ENCODE results near the gene COQ8B. TPM values are rescaled to one million over a fixed set of nuclear protein-coding genes. Genes with fewer than 3 reads are reported as not detected.
A peak's percentile ranks its signal among the peaks of the same experiment; 100 is the strongest.

Gene COQ8B
- total and polyA plus RNA-seq, 9 donors = 18.2 to 26.5 (median 23.3) TPM

DNA sequence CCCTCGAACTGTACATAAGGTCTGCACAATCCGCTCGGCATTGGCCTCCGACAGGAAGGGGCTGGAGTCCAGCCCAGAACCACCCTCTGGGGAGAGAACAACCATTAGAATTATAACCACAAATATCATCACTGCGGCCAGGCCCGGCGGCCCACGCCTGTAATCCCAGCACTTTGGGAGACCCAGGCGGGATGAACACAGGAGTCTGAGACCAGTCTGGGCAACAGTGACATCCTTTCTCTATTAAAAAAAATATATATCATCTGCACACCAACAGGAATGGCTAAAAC, 11.4 kb downstream of the COQ8B start:
- DNase-seq = peak; percentile 82
- H3K4me3 ChIP-seq (ENCODE audit: low read length) = no peak overlapping the region
- H3K27me3 ChIP-seq (ENCODE audit: control insufficient read depth, insufficient read depth, low read length) = no peaks in the 10 kb centered on the region
- H3K27ac ChIP-seq (ENCODE audit: low read length) = peak overlapping the region; percentile 38
- H3K36me3 ChIP-seq (ENCODE audit: control insufficient read depth, insufficient read depth, low read length) = peaks cover 65% of the 10 kb centered on the region
- peaks cover 16% of the 10 kb centered on the region for H3K4me1 ChIP-seq (ENCODE audit: control insufficient read depth, insufficient read depth, low read length)
- H3K9me3 ChIP-seq (replicated peaks; ENCODE audit: control insufficient read depth, low read depth, low read length) = no peaks in the 10 kb centered on the region
- WGBS (ENCODE audit: insufficient coverage) = 19% methylated on average over 7 of the region's 9 CpGs

DNA sequence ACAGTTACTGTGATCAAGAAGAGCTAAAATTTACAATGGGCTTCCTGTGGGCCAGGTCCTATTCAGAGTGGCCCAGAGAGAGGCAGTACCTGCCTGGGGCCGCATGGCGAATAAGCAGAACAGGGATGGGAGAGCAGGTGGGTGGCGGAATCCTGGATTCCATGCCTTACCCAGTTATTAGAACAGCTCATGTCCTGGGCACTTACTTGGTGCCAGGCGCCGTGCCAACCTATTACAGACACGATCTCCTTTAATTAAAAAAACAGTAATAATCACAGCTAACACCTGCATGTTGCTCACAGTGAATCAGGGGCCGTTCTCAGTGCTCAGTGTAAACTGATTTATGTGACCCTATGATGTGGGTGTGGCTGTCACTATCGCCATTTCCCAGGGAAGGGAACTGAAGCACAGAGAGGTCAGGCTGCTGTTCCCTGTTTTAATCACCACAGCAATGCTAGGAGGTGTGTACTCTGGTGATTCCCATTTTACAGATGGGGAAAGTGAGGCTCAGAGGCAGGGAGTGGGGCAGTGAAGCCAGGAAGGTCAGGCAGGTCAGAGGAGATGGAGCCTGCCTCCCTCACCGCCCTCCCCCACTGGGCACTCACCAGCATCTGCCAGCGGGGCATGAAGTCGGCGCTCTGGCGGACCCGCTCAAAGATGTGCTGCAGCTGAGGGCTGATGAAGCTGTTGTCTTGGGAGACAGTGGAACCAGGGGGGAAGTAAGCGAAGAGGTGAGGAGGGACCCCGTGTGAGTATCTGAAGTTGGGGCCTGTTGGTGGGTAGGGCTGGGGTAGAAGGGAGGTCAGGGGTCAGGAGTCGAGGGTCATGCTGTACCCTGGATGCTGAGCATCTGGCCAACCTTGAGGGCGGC, 12.0 kb downstream of the COQ8B start:
- WGBS (ENCODE audit: insufficient coverage) = 79% methylated on average over 11 of the region's 18 CpGs
- no peaks in the 10 kb centered on the region for H3K27me3 ChIP-seq (ENCODE audit: control insufficient read depth, insufficient read depth, low read length)
- H3K4me3 ChIP-seq (ENCODE audit: low read length) = no peak overlapping the region
- H3K27ac ChIP-seq (ENCODE audit: low read length) = peak overlapping the region; percentile 20
- DNase-seq = no peak
- peaks cover 16% of the 10 kb centered on the region for H3K4me1 ChIP-seq (ENCODE audit: control insufficient read depth, insufficient read depth, low read length)
- H3K9me3 ChIP-seq (replicated peaks; ENCODE audit: control insufficient read depth, low read depth, low read length) = no peaks in the 10 kb centered on the region
- peaks cover 66% of the 10 kb centered on the region for H3K36me3 ChIP-seq (ENCODE audit: control insufficient read depth, insufficient read depth, low read length)

DNA sequence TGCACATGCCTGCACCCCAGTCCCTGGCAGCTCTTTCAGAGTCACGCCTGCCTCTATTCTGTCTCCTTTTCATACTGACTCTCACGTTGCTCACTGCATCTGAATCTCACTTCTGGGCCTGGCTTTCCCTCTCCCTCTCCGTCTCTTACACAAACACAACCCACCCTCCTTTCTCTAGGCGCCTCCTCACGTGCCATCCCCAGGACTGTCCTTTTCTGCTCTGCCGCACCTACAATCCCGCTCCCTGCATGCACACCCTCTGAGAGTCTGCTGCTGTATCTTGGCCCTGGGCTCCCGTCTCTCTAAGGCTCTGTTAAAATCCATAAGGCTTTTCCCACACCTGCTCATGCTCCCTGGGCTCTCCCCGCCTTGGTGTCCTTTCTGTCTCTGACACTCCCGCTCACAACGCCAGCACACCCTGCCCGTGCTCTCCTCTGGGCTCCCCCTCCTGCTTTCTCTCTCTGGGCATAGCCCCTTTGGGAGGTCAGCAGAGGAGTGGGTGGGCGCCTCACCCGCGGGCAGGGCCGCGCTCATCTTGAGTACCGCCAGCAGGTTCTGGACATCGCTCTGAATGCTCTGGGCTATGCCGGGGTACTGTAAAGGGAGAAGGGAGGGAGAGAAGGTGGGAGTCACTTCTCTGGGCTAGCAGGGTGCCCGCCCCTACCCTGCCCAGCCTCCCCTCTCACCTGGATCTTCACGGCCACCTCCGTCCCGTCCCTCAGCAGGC, 13.5 kb downstream of the COQ8B start:
- Histone ChIP-seq H3K27ac (ENCODE audit: low read length) (no peak overlapping the region), H3K36me3 (ENCODE audit: control insufficient read depth, insufficient read depth, low read length) (peaks cover 63% of the 10 kb centered on the region)
- WGBS (ENCODE audit: insufficient coverage) = 65% methylated on average over 14 of the region's 24 CpGs

GRCh38 chr19:40702337-40703012, 14.2 kb downstream of the COQ8B start:
- no peaks in the 10 kb centered on the region for H3K9me3 ChIP-seq (replicated peaks; ENCODE audit: control insufficient read depth, low read depth, low read length)
- WGBS (ENCODE audit: insufficient coverage) = 60% methylated on average over 13 of the region's 18 CpGs
- DNase-seq = no peak
- H3K4me3 ChIP-seq (ENCODE audit: low read length) = no peak overlapping the region
- H3K27me3 ChIP-seq (ENCODE audit: control insufficient read depth, insufficient read depth, low read length) = no peaks in the 10 kb centered on the region
- H3K36me3 ChIP-seq (ENCODE audit: control insufficient read depth, insufficient read depth, low read length) = peaks cover 58% of the 10 kb centered on the region
- no peak overlapping the region for H3K27ac ChIP-seq (ENCODE audit: low read length)
- peaks cover 16% of the 10 kb centered on the region for H3K4me1 ChIP-seq (ENCODE audit: control insufficient read depth, insufficient read depth, low read length)

More for the DNA sequence above, 13.5 kb downstream of the COQ8B start:
- Histone ChIP-seq H3K27me3 (ENCODE audit: control insufficient read depth, insufficient read depth, low read length) (no peaks in the 10 kb centered on the region), H3K4me3 (ENCODE audit: low read length) (no peak overlapping the region), H3K9me3 (replicated peaks; ENCODE audit: control insufficient read depth, low read depth, low read length) (no peaks in the 10 kb centered on the region), H3K4me1 (ENCODE audit: control insufficient read depth, insufficient read depth, low read length) (peaks cover 16% of the 10 kb centered on the region)
- no peak for DNase-seq

DNA sequence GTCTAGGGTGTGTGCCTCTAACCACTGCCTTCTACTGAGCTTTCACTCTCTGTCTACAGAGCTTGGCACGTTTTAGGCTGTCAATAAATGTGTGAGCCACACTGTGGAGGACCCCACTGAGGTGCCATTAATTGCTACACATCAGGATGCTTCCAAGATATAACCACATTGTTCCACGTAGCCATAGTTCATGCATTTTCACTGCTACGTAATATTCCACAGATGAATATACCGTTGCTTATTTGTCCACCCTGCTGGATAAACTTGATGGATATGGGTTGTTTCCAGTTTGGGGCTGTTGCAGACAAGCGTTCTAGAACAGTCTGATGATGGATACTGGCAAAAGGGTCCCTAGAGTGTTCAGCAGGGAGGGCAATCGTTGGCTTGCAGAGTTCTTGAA, 14.9 kb downstream of the COQ8B start:
- 86% methylated on average over 3 of the region's 6 CpGs for WGBS (ENCODE audit: insufficient coverage)
- H3K36me3 ChIP-seq (ENCODE audit: control insufficient read depth, insufficient read depth, low read length) = peaks cover 60% of the 10 kb centered on the region
- DNase-seq = no peak
- H3K4me3 ChIP-seq (ENCODE audit: low read length) = no peak overlapping the region
- H3K9me3 ChIP-seq (replicated peaks; ENCODE audit: control insufficient read depth, low read depth, low read length) = no peaks in the 10 kb centered on the region
- peaks cover 16% of the 10 kb centered on the region for H3K4me1 ChIP-seq (ENCODE audit: control insufficient read depth, insufficient read depth, low read length)
- H3K27ac ChIP-seq (ENCODE audit: low read length) = no peak overlapping the region
- no peaks in the 10 kb centered on the region for H3K27me3 ChIP-seq (ENCODE audit: control insufficient read depth, insufficient read depth, low read length)

- peaks cover 64% of the 10 kb centered on the region for H3K36me3 ChIP-seq (ENCODE audit: control insufficient read depth, insufficient read depth, low read length)
- 91% methylated on average over 8 of the region's 9 CpGs for WGBS (ENCODE audit: insufficient coverage)
Measured at GRCh38 chr19:40700083-40700482, 16.6 kb downstream of the COQ8B start.

DNA sequence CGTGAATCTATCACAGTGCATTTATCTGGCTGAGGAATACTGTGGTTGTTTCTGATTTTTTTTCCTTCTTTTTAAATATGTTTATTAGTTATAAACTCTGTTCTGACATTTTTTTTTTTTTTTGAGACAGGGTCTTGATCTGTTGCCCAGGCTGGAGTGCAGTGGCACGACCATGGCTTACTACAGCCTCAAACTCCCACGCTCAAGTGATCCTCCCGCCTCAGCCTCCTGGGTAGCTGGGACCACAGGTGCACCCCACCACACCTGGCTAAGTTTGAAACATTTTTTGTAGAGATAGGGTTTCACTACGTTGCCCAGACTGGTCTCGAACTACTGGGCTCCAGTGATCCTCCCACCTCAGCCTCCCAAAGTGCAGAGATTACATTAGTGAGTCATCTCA, 19.7 kb downstream of the COQ8B start:
- Histone ChIP-seq H3K27me3 (ENCODE audit: control insufficient read depth, insufficient read depth, low read length) (no peaks in the 10 kb centered on the region), H3K4me1 (ENCODE audit: control insufficient read depth, insufficient read depth, low read length) (peaks cover 11% of the 10 kb centered on the region), H3K4me3 (ENCODE audit: low read length) (no peak overlapping the region), H3K9me3 (replicated peaks; ENCODE audit: control insufficient read depth, low read depth, low read length) (no peaks in the 10 kb centered on the region), H3K36me3 (ENCODE audit: control insufficient read depth, insufficient read depth, low read length) (peaks cover 57% of the 10 kb centered on the region), H3K27ac (ENCODE audit: low read length) (no peak overlapping the region)
- WGBS (ENCODE audit: insufficient coverage) = no CpG with 5 or more reads among the region's 6 CpGs
- no peak for DNase-seq

More at GRCh38 chr19:40700083-40700482, 16.6 kb downstream of the COQ8B start:
- Histone ChIP-seq H3K4me3 (ENCODE audit: low read length) (no peak overlapping the region), H3K27me3 (ENCODE audit: control insufficient read depth, insufficient read depth, low read length) (no peaks in the 10 kb centered on the region), H3K9me3 (replicated peaks; ENCODE audit: control insufficient read depth, low read depth, low read length) (no peaks in the 10 kb centered on the region), H3K27ac (ENCODE audit: low read length) (no peak overlapping the region), H3K4me1 (ENCODE audit: control insufficient read depth, insufficient read depth, low read length) (peaks cover 3% of the 10 kb centered on the region)
- no peak for DNase-seq

GRCh38 chr19:40695881-40696280, 20.8 kb downstream of the COQ8B start:
- no peak for DNase-seq
- Histone ChIP-seq H3K36me3 (ENCODE audit: control insufficient read depth, insufficient read depth, low read length) (peaks cover 51% of the 10 kb centered on the region), H3K27me3 (ENCODE audit: control insufficient read depth, insufficient read depth, low read length) (no peaks in the 10 kb centered on the region), H3K27ac (ENCODE audit: low read length) (no peak overlapping the region), H3K4me3 (ENCODE audit: low read length) (no peak overlapping the region), H3K9me3 (replicated peaks; ENCODE audit: control insufficient read depth, low read depth, low read length) (no peaks in the 10 kb centered on the region), H3K4me1 (ENCODE audit: control insufficient read depth, insufficient read depth, low read length) (peaks cover 22% of the 10 kb centered on the region)
- WGBS (ENCODE audit: insufficient coverage) = 100% methylated on average over 1 of the region's 5 CpGs

DNA sequence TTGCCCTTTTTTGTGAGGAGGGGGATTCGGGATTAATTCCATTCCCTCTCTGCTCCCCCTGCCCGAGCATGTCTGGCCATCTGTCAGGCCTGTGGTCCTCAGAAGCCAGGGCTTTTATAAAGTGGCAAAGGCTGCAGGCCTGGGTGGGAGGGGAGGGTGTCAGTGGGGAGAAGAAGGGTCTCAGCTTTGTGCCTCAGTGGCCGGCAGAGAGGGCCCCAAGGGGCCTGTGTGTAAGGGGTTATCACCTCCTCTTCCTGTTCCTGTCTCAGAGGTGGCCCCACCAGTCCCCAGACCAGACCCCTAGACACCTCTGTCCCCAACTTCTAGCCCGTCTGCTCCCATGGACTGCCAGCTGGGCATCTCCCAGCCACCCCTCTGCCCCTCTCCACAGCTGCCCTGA, 22.8 kb downstream of the COQ8B start:
- no peak overlapping the region for H3K27ac ChIP-seq (ENCODE audit: low read length)
- H3K27me3 ChIP-seq (ENCODE audit: control insufficient read depth, insufficient read depth, low read length) = no peaks in the 10 kb centered on the region
- no peak overlapping the region for H3K4me3 ChIP-seq (ENCODE audit: low read length)
- H3K4me1 ChIP-seq (ENCODE audit: control insufficient read depth, insufficient read depth, low read length) = peaks cover 36% of the 10 kb centered on the region
- H3K9me3 ChIP-seq (replicated peaks; ENCODE audit: control insufficient read depth, low read depth, low read length) = no peaks in the 10 kb centered on the region
- 89% methylated on average over 1 of the region's 4 CpGs for WGBS (ENCODE audit: insufficient coverage)
- H3K36me3 ChIP-seq (ENCODE audit: control insufficient read depth, insufficient read depth, low read length) = peaks cover 37% of the 10 kb centered on the region
- DNase-seq = no peak

GRCh38 chr19:40693150-40693788, 23.4 kb downstream of the COQ8B start:
- DNase-seq = no peak
- 81% methylated on average over 5 of the region's 11 CpGs for WGBS (ENCODE audit: insufficient coverage)

More at GRCh38 chr19:40693150-40693788, 23.4 kb downstream of the COQ8B start:
- H3K4me1 ChIP-seq (ENCODE audit: control insufficient read depth, insufficient read depth, low read length) = peaks cover 41% of the 10 kb centered on the region
- no peaks in the 10 kb centered on the region for H3K27me3 ChIP-seq (ENCODE audit: control insufficient read depth, insufficient read depth, low read length)
- H3K4me3 ChIP-seq (ENCODE audit: low read length) = no peak overlapping the region
- H3K27ac ChIP-seq (ENCODE audit: low read length) = no peak overlapping the region
- H3K36me3 ChIP-seq (ENCODE audit: control insufficient read depth, insufficient read depth, low read length) = peaks cover 37% of the 10 kb centered on the region
- no peaks in the 10 kb centered on the region for H3K9me3 ChIP-seq (replicated peaks; ENCODE audit: control insufficient read depth, low read depth, low read length)
